Gastrocnemius medialis (tissue), 4 donors: Measurements from ENCODE around the gene GRIK4.

Experiments used
- CTCF ChIP-seq, 5 experiments: fragments of 450-650 bp in 3 of 5; fragments of 200-600 bp in 2 of 5; sonication (generic) in 2 of 5; IDR thresholded peaks in 4 of 5; conservative IDR thresholded peaks in 1 of 5; 1 replicate in 4 of 5; 2 replicates in 1 of 5; pipeline ENCODE4 v1.5.1; 2016 to 2019; ENCODE audit warnings: antibody characterized with exemption in 5 of 5, mild to moderate bottlenecking in 3 of 5, moderate library complexity in 3 of 5
- POLR2A ChIP-seq, 2 donors: fragments of 450-650 bp; IDR thresholded peaks; one replicate each; pipeline ENCODE4 v1.6.1; 2017; ENCODE audit warnings: antibody characterized with exemption in 2 of 2, mild to moderate bottlenecking in 2 of 2, moderate library complexity in 2 of 2

DNA sequence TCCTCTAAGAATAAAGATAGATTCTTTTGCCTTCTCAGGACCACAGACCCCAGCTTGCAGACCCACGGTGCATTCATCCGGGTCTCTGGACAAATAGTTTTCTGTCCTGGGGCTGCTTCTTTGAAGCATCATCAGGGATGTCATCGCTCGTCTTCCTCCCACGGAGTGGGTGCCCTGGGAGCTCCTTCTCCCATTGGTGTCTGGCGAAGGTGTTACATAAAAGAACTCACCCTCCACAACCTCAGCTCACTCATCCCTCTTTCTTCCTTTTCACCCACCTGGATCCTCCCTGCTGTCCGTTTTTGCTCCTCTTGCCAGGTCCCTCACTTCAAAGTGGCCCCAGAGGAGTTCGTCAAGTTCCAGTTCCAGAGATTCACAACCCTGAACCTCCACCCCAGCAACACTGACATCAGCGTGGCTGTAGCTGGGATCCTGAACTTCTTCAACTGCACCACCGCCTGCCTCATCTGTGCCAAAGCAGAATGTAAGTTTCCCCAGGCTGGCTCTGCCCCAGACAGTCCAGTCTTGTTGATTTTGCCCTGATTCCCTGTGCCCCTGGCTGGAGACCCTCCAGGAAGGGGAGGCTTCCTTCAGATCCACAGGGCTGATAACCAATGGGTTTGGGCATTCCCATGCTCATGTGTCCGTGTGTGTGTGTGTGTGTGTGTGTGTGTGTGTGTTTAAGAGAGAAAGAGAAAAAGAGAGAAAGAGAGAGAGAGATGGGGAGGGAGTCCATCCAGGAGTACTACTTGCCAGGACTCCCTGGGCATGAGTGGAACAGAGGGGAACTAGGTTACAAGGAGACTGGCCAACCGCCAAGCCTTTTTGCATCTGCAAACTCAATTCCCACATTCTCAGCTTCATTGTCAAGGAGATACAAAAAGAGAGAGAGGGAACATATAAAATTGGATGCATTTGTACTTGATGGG, 308.2 kb downstream of the GRIK4 start:
- TF ChIP-seq CTCF (IDR thresholded peaks at IDR 0.05 in 4 of 5, conservative IDR thresholded peaks at IDR 0.05 in 1 of 5) = no peak
- TF ChIP-seq POLR2A (IDR thresholded peaks at IDR 0.05) = no peak
